UCSD-AML1 (cell line): ENCODE measurements around the gene CCDC61.

Experiments
- DNase-seq: peaks from one replicate; lab custom pipeline; 2025; ENCODE audit not compliant: unreplicated experiment; lab: John Stamatoyannopoulos, UW

The CCDC61 gene

GRCh38 chr19:45973553-45974338, 21.5 kb upstream of the CCDC61 start, which contains the start of gene NOVA2:
Gene NOVA2 (minus strand): TSS chr19:45973865. CDS start chr19:45973351, 514 bp downstream.
- no peak for DNase-seq

DNA sequence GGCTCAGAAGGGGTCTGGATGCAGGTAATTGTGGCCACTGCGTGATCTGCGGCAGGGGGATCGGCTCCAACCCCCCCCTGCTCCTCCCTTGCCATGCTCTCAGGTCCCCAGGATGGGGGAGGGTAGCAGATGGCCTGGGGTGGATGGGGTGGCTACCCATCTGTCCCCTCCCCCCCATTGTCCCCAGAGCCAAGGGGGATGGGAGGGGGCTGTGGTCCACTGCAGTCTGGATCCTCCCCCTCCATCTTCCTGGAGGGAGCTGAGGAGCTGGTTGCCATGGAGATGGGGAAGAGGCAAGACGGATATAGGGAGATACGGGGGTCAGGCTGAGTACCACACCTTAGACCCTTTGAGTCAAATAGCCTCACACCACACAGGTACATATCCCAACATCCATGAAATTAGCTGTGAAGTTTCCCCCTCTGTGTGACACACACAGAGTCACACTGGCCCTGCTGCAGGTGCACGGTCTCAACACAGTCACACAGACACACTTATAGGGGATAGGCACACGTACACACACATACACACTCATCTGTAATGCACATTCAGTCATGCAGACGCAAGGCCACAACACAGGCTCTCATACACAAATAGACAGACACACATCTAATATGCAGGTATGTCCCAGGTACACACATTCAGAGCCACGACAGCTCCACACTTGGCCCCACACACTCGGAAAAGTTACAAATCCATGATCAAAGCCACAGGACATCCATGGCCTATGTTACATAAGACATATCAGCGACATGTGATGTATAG, 19.8 kb upstream of the CCDC61 start:
- no peak for DNase-seq

- no peak for DNase-seq
Observed at GRCh38 chr19:45976178-45976577, 19.1 kb upstream of the CCDC61 start.

DNA sequence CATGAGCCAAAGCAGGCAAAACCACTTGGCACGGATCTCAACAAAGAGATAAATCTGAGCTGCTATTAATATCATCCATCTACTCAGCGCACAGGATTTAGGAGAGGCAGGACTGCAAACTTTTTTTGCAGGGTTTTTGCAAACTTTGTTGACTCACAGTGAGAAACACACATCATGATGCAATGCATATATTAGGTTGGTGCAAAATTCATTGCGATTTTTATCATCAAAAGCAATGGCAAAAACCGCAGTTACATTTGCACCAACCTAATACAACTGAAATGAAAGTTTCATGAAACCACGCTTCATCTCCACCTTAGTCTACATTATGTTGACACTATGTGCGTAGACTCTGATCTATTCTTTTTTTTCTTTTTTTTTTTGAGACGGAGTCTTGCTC, 17.1 kb upstream of the CCDC61 start:
- no peak for DNase-seq

DNA sequence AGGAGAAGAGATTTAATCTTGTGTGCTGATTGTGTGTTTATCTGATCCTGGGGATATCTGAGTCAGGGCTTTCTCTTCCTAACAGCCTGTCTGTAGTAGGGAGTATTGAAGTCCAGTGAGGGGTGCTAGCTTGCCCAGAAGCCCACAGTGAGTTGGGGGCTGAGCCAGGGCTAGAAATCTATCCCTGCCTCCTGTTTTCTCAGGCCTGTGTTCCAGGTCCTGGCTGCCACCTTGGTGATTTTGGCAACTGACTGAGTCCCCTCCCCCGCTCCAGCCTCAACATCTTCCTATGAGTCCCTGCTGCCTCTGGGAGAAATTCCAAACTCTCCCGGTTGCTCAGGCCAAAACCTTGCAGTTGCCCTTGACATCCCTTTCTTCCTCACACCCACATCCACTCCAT, 13.9 kb upstream of the CCDC61 start:
- no peak for DNase-seq

GRCh38 chr19:45985321-45985720, 9.9 kb upstream of the CCDC61 start:
- DNase-seq, result no peak

GRCh38 chr19:45990113-45990728, 5.0 kb upstream of the CCDC61 start:
- DNase-seq, result no peak

DNA sequence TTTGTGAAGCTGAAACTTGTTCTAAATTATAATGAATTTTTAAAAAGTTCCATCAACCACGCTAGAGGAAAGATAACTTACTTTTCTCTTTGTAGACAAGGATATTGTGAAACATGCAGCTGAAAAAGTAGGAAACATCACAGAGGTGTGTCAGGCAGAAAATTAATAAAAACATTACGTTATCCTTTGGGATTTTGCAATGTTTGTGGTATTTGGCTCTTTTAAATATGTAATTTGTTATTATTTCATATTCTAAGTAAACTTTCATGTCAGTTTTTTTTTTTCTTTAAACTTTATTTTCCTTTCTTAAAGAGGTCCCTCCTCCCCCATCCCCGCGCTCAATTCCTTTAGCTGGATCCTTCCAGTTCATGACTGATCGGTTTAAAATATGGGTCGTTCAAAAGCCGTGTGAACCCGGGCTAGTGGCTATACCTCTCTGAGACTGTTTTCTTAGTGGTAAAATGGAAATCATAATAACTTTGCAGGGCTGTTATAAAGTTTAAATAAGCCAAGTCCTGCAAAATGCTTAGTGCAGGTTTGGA, 740 bp upstream of the CCDC61 start:
- DNase-seq, result no peak

DNA sequence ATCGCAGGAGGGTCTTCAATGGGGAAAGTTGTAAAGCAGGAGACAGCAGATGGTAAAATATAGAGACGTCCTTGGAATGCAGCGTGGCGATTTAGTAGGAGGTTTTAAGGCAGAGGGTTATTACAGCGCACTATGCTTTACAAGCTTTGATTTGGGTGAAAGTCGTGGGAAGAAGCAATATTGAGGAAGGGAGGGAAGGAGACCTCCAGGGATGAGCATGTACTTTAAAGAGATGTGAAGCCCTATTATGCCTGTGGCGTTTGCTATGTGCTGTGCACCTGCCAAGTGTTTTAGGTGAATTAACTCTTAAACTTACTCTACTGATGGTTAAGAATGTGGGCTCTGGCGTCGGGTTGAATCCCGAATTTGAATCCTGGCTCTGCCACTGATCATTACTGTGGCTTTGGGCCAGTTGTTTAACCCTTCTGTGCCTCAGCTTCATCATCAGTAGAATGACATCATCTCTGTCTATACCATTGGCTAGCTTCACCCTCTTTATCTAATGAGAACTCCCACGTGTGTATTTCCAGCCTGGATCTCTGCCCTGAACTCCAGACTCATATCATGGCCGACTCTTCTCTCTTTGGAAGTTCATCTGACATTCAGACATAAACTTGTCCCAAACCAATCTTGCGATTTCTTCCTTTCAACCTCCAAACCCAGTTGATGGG, 583 bp downstream of the CCDC61 start:
- DNase-seq, result no peak

DNA sequence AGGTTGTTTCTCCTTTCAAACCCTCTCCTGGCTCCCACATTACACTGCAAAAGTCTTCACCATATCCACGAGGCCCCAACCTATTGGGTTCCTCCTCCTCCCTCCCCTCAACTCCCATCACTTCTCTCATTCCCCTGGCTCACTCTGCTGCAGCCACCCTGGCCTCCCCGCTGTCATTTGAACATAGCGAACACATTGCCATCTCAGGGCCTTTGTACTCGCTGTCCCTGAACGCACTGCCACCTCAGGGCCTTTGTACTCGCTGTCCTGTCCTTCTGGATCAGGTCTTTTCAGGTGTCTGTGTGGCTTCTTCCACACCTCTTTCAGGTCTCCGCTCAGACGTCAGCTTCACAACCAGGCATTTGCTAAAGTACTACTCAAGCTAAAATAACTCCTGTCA, 1.7 kb downstream of the CCDC61 start:
- DNase-seq, result no peak

DNA sequence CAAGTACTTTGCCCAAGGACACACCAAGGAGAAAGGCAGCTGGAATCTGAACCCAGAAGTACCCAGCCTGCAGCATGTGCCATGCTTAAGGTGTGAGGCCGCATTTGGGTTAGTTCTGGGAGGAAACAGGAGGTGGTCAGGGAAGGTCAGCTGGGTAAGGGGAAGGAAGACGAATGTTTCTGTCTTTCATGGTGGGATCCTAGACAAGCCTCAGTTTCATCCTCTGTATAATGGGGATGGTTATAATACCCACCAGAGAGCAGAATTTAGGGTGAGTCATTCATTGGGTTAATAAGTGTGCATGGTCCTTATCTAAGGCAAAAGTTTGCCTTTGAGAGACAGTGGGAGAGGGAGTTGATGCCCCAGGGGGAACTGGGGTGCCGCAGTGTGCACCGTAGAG, 3.6 kb downstream of the CCDC61 start:
- DNase-seq, result no peak

- no peak for DNase-seq
Observed at GRCh38 chr19:45999653-46000121, 4.4 kb downstream of the CCDC61 start.

DNA sequence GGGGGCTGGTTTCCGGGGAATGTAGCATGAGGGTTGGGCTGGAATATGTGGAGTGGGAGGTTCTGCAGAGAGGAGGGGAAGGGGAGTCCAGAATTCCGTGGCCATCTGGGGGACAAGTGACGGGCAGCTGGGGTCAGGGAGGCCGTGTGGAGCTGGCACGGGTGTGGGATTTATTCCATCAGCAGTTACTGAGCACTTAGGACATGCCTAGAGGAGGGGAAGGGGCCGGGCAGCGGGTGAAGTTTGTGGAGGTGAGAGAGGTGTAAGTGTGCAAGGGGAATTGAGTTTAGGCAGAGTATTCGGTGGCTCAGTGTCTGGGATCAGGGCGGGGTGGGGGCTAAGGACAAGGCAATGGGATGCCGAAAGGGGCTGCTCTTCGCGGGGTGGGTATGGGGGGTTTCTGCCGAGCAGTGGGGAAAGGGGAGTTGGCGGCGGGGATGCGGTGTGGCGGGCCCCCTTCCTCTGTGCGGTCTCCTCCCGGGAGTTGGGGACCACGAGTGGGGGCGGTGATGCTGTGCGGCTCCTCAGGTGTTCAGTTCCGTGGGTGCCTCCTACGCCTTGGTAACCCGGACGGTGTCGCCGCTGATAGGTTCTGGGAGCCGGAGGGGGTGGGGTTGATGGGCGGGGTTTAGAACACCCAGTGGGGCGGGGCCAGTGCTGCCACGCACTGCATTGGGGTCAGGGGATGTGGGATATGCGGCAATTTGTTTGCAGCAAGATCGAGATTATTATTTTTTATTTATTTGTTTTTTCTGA, 5.4 kb downstream of the CCDC61 start:
- no peak for DNase-seq

GRCh38 chr19:46002678-46003275, 7.5 kb downstream of the CCDC61 start:
- no peak for DNase-seq

- DNase-seq, result no peak
Observed at GRCh38 chr19:46006411-46006810, 11.1 kb downstream of the CCDC61 start.

DNA sequence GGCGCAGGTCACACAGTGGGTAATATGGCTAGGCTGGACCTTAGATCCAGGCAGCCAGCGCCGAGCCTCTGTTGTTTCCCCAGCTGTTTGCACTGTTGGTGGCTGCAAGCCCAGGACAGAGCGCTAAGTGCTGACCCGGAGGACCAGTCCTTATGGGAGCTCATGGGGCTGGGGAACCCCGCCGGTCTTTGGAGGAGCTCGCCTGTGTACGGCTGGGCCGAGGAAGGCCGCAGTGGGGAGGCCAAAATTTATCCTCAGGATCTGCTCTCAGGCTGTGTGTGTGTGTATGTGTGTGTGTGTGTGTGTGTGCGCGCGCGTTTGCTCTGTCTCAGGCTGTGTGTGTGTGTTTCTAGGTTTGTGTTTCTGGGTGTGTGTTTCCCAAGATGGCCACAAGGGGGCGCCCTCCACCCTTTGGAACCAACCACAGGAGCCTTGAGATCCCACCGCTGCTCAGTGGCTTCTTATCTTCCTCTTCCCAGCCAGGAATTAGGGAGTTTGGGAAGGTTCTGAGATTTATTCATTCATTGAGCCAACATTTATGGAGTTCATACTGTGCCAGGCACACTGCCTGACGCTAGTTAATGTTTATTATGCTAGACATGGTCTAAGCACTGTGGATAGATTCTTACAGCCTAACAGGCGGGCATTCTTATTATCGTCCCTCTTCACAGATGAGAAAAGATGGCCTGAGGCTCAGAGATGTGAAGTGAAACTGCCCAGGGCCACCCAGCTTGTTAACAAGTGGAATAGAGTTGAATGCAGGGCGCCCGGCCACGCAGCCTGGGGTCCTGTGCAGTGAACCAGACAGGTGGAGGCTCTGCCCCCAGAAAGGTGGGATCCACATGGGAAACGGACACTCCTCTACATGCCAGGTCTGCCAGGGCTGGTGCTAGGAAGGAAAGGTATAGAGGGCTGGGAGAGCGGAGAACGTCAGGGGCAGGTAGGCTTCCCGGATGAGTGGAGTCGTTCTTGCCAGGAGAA, 14.6 kb downstream of the CCDC61 start:
- DNase-seq, result peak; percentile 59

DNA sequence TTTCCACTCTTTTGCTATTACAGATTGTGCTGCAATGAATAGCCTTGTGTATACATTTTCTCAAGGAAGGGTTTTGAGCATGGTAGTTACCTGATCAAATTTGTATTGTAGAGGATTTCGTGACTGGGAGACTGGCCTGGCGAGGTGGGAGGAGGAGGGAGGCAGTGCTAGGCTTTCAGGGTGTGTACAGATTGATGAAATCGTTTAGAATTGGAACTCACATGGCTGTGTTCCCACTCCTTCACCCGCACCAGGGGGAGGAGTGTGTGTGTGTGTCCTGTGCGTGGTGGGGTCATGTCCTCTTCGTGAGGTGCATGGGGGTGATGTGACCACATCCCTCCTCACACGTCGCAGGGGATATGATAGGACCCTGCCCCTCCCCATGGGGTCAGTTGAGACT, 19.3 kb downstream of the CCDC61 start:
- no peak for DNase-seq

DNA sequence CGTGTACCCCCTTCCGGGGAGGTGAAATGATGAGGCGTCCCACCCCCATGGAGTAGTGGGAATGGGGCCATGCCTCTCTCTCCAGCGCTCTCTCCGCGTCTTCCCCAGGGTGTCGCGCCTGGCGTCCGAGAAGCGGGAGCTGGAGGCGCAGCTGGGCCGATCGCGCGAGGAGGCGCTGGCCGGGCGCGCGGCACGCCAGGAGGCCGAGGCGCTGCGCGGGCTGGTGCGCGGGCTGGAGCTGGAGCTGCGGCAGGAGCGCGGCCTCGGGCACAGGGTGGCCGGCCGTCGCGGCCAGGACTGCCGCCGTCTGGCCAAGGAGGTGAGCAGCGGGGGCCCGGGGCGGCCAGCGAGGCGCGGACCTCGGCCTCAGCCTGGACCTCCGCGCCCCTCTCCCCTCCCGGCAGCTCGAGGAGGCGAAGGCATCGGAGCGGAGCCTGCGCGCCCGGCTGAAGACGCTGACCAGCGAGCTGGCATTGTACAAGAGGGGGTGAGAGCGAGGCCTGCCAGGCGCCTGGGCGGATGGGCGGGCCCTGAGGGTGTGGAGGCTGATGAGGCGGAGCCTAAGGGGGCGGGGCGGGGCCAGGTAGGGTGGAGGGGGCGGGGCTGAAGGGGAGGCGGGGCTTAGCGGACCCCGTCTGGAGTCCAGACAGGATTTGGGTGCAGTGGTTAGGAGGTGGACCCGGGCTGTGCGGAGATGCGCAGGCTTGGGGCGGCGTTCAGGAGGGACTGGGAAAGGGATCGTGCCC, 19.8 kb downstream of the CCDC61 start:
- no peak for DNase-seq
